ENCODE measurements around the gene PARP12.

The PARP12 gene

GRCh38 chr7:140010194-140010895 is 52.4 kb downstream of the PARP12 start:
- DNase-seq: no peak

GRCh38 chr7:140009735-140010134 is 53.0 kb downstream of the PARP12 start:
- DNase-seq: no peak

- DNase-seq: no peak
Measured at GRCh38 chr7:140008755-140009610, 53.8 kb downstream of the PARP12 start.

- no peak for DNase-seq
Measured at GRCh38 chr7:140007051-140007690, 55.6 kb downstream of the PARP12 start.

- DNase-seq: no peak
Measured at GRCh38 chr7:140006600-140006999, 56.2 kb downstream of the PARP12 start.

GRCh38 chr7:140005754-140006503 is 56.8 kb downstream of the PARP12 start:
- DNase-seq: no peak

GRCh38 chr7:140005341-140005740 is 57.4 kb downstream of the PARP12 start:
- DNase-seq: no peak

- no peak for DNase-seq
Measured at GRCh38 chr7:140004672-140005071, 58.1 kb downstream of the PARP12 start.

- peak; percentile 35 for DNase-seq
Measured at GRCh38 chr7:140003913-140004382, 58.8 kb downstream of the PARP12 start.

- no peak for DNase-seq
Measured at GRCh38 chr7:140000666-140001268, 62.0 kb downstream of the PARP12 start.

- DNase-seq: no peak
Measured at GRCh38 chr7:139999516-139999915, 63.2 kb downstream of the PARP12 start.

GRCh38 chr7:139998572-139998971 is 64.2 kb downstream of the PARP12 start:
- no peak for DNase-seq

- peak; percentile 17 for DNase-seq
Measured at GRCh38 chr7:139995017-139995915, 67.5 kb downstream of the PARP12 start.

GRCh38 chr7:139994356-139994755 is 68.4 kb downstream of the PARP12 start:
- no peak for DNase-seq

- DNase-seq: no peak
Measured at GRCh38 chr7:139993592-139993991, 69.2 kb downstream of the PARP12 start.

GRCh38 chr7:139993169-139993568 is 69.6 kb downstream of the PARP12 start:
- DNase-seq: no peak

GRCh38 chr7:139992353-139993044 is 70.3 kb downstream of the PARP12 start:
- DNase-seq: no peak

GRCh38 chr7:139991911-139992310 is 70.8 kb downstream of the PARP12 start:
- no peak for DNase-seq

GRCh38 chr7:139991269-139991666 is 71.5 kb downstream of the PARP12 start:
- DNase-seq: no peak

- no peak for DNase-seq
Measured at GRCh38 chr7:139990571-139991268, 72.0 kb downstream of the PARP12 start.

All from COR-L47 (cell line).